Posterior vena cava (tissue), 2 donors: ENCODE results near the gene CYFIP2. TPM values are rescaled to one million over a fixed set of nuclear protein-coding genes. Genes with fewer than 3 reads are reported as not detected.
"Not testable (repeated sequence)": the region's sequence is repeated elsewhere in the genome, so short reads cannot be mapped to it uniquely, and the experiment has no call there.

Source experiments
- DNase-seq: peaks from one replicate; pipeline ENCODE4 v3.0.0-alpha.2; 2020; ENCODE audit warnings: low spot score
- intact Hi-C, 2 donors: fragments of 100-400 bp; cut with DNase I; formaldehyde crosslinking; loops; one replicate each; pipeline versions ENCODE4 v1.14.1 to v1.14.2; 2022 to 2023
- long read RNA-seq, 2 donors: library from polyadenylated mRNA; unstranded; transcript quantifications; one replicate each; pipeline ENCODE4 v2.0.0, GENCODE V29; 2020 to 2021
- total RNA-seq, 2 donors: library from RNA; stranded (reverse); fragmentation: NEBNext Ultra II Directional; extraction: Animal tissue kit (Norgen Biotek cat#: 25700); gene quantifications; one replicate each; pipeline ENCODE4 v1.2.1, GENCODE V29; 2021
- donor health status: DM: yes; HTN: yes; CAD: no.
- donor health status: DM: yes; HTN: yes; CAD: no.

The CYFIP2 gene
- total RNA-seq: 100 to 1,000 TPM in 1 of 2 donors, 10 to 100 TPM in 1; 96.6 to 109 TPM
- long read RNA-seq, donor 1, transcript CYFIP2-215 (4 exons, 916 nt): major isoform, 20 of 36 reads
- long read RNA-seq, donor 1, partial matches to known transcripts: 6 of 36 reads
- long read RNA-seq, donor 1, other reads (novel, unspliced or antisense): 9 of 36 reads
- long read RNA-seq, donor 2, full-length matches to known transcripts: 69 of 92 reads
- long read RNA-seq, donor 2, partial matches to known transcripts: 7 of 92 reads
- long read RNA-seq, donor 2, other reads (novel, unspliced or antisense): 16 of 92 reads

DNA sequence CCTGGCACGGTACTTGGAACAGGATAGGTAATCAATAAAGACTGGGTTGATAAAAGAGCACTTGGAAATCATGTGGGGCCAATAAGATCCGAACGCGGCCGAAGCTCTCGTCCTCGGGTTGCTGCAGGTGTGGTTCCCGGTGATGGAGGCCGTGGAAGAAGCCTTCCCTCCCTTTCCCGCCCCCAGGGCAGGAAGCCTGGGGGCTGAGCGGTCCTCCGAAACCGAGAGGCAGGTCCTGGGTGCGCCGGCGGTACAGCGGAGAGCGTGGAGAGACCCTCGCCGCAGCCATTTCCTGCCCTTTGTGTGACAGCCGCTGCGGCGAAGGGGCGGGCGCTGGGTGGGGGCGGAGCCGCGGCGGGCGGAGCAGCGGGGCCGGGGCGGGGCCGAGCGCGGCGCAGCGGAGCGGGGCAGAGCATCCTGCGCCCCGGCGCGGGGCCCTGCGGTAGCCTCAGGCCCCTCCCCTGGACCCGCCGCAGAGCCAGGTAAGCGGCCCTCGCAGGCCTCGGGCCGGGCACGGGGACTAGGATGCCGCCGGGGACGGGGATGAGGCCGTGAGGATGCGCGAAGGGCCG is at the start of gene CYFIP2:
CYFIP2 (plus strand) TSS at position 410 of the 572 bp plus-strand sequence. CDS start 19,239 bp downstream, outside the sequence.
- DNase-seq: peak; percentile 85
- intact Hi-C loops: no loop called here

DNA sequence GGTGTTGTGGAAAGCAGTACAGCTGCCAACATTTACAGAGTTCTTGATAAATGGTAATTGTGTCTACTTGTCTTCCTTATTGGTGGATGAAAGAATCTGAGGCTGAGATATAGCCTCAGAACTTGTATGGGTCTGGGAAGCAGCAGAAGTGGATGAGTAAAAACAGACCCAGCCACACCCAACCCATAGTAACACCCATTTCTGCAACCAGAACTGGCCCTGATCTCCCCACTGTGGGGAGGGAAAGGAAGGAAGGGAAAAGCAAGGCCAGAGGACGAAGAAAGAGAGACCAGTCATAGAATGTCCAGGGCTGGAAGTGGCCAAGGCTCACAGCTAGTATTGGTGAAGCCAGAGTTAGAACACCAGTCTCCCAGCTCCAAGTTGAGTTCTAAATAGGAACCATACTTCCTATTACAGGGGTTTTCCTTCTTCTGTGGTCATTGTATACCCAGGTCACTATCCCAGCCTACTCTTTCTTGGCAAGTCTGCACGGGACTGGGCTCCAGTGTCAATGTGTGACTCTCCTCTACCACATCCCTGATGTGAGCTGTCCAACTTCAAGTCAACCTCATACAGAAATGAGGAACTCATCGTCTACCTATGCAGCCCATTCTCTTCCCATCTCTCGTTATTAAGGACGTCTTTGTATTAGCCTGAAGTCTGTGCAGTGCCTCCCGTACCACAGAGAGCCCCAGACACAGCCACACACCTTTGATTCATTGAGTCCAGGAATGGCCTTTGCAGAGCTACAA is 49.4 kb upstream of the CYFIP2 start:
- no peak for DNase-seq
- intact Hi-C loops: no loop called here

GRCh38 chr5:157217289-157218024 is 48.5 kb upstream of the CYFIP2 start:
- intact Hi-C loops: no loop called here
- no peak for DNase-seq

GRCh38 chr5:157219491-157220271 is 46.2 kb upstream of the CYFIP2 start:
- intact Hi-C loops: no loop called here

GRCh38 chr5:157221959-157222358 is 44.0 kb upstream of the CYFIP2 start:
- intact Hi-C loops: no loop called here
- no peak for DNase-seq

More at GRCh38 chr5:157219491-157220271, 46.2 kb upstream of the CYFIP2 start:
- DNase-seq: no peak

DNA sequence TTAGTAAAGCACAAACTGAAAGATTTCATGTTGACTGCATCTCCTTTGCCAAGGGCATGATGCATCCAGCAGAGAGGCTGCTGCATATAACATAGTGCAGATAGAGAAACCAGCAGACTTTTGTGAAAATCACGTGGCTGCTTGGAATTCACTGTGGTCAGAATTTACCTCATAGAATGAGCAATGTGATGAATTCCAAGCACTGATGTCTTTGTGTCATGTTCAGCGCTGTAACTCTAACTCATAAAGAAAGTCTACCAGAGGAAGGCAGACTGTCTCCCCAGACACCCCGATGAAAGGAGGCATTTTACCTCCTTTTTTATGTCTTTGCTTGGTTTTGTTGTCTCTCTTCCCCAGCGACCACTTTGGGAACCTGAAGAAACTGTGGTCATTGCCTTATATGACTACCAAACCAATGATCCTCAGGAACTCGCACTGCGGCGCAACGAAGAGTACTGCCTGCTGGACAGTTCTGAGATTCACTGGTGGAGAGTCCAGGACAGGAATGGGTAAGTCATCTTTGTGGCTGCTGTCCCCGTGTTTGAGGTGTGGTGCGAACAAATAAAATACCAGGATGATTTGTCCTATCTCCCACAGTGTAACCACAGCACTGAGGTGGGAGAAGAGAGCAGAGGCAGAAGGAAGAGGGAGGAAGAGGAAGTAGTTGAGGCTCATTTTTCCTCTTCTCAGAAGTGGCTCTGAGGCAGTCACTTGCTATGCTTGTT is 43.3 kb upstream of the CYFIP2 start:
- no peak for DNase-seq
- intact Hi-C loops: no loop called here

GRCh38 chr5:157225469-157226422 is 40.2 kb upstream of the CYFIP2 start:
- no peak for DNase-seq
- intact Hi-C loops: loop anchor here in 1 of 2 donors (5.0 kb wide), 1 partner anchor 443 kb away; no protein-coding TSS in a partner anchor

- intact Hi-C loops: no loop called here
- DNase-seq: no peak
Observed at GRCh38 chr5:157230610-157231009, 35.3 kb upstream of the CYFIP2 start.

DNA sequence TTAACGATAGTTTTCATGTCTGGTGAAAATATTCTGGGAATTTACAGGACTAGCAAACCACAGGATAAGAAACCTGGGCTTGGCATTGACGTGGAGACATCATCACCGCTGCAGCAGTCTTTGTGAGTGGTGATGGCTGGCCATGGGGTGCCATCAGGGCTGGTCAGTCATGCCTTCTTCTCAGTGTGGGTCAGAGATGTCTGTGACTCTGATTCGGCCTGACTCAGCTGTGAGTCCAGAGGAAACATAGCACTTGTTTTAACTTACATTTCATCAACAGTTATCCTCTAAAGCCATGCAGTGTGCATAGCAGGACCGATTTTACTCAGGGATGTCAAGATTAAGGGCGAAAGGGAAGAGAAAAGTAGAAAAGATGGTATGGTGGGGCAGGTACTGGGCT is 33.2 kb upstream of the CYFIP2 start:
- DNase-seq: no peak
- intact Hi-C loops: no loop called here

DNA sequence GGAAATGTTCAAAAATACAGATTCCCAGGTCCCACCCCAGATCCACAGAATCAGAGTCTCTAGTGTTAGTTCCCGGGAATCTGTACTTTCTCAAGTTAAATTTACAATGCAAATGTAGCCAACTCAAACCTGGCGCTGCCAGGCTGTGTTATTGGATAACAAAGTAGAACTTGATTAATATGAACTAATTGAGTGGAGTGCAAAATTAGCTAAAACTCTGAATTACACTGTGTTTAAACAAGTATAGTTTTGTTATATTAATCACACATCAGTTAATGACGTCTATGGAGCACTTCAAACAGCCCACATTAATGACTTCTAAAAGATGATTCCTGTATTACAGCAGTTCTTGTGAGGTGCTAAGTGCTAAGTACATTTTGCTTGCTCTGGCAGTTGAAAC is 32.4 kb upstream of the CYFIP2 start:
- intact Hi-C loops: no loop called here
- no peak for DNase-seq

GRCh38 chr5:157236423-157236822 is 29.5 kb upstream of the CYFIP2 start:
- intact Hi-C loops: no loop called here
- DNase-seq: no peak

DNA sequence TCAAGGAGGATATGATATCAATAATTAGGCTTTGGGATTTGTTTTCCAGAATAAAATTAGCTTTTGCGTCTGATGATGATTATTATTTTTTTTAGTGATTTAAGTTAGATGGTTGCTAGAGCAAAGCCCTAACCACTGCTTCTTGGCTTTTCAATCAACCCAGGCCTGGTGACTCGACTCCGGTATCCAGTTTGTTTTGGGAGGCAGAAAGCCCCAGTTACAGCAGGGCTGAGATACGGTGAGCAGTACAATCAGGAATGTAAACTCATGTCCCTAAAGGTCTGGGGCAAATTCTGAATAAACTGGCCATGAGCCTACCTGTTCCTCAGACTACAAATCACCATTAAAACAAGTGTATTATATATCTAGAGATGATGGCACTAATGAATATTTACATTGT is 24.4 kb upstream of the CYFIP2 start:
- intact Hi-C loops: no loop called here
- no peak for DNase-seq

DNA sequence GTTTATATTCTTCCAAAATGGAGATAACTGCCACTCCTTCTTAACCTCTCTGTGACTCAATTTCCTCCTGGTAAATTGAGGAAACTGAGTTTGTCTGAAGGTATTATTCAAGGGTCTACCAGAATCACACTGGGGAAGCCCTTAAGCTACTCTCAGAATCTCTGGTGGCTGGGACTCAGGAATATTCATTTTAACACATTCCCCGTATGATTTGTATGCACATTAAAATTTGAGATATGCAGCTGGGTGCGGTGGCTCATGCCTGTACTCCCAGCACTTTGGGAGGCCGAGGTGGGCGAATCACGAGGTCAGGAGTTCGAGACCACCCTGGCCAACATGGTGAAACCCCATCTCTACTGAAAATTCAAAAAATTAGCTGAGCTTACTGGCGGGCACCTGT is 21.2 kb upstream of the CYFIP2 start:
- DNase-seq, intact Hi-C loops: not testable (repeated sequence)

DNA sequence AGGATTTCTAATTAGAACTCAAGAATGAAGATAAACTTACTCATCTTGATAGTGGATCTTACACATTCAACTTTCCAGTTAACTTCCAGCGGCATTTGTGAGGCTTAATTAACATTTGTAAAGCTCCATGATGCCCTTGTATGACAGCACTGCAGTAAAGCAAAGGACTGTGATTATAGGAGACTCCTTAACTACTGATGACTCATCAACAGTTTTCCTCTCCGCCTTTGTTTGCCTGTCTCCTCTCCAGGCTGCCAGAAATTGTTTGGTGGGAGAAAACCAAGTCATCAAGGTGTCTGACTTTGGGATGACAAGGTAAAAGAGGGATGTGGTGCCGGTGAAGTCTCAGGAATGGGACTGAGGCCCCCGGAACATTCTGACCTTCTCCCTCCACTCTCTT is 20.4 kb upstream of the CYFIP2 start:
- intact Hi-C loops: no loop called here
- DNase-seq: no peak

- no peak for DNase-seq
- intact Hi-C loops: no loop called here
Observed at GRCh38 chr5:157245886-157246285, 20.0 kb upstream of the CYFIP2 start.

- intact Hi-C loops: no loop called here
- no peak for DNase-seq
Observed at GRCh38 chr5:157247267-157247666, 18.7 kb upstream of the CYFIP2 start.

DNA sequence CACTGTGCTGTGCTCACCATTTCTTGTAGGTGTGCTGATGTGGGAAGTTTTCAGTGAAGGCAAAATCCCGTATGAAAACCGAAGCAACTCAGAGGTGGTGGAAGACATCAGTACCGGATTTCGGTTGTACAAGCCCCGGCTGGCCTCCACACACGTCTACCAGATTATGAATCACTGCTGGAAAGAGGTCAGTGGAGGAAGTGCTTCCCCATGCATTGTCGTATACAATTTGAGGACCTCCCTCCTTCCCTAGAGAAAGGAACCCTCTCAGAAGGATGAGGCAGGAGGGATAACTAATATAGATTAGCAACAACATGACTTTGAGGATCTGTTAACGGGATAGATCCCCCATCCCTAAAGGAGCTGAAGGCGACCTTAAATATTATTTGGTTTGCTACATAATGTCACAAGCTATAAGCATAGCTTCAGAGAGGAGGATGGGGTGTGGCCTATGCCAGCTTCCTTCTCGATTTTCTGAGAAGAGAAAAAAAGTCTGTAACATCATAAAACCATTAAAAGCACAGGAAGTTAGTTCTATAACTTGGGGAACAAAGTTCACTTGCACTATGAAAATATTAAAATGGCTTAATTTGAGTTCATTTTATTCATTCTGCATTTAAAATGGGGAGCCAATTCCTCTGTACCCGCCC is 17.0 kb upstream of the CYFIP2 start:
- intact Hi-C loops: no loop called here
- no peak for DNase-seq
